Measurements from ENCODE around the gene ESR1. TPM values are rescaled to one million over a fixed set of nuclear protein-coding genes. Genes with fewer than 3 reads are reported as not detected.

ESR1 gene
- polyA plus RNA-seq, 1 of the 3 experiments (the other 2 are of a cell fraction), result under 0.01 TPM

DNA sequence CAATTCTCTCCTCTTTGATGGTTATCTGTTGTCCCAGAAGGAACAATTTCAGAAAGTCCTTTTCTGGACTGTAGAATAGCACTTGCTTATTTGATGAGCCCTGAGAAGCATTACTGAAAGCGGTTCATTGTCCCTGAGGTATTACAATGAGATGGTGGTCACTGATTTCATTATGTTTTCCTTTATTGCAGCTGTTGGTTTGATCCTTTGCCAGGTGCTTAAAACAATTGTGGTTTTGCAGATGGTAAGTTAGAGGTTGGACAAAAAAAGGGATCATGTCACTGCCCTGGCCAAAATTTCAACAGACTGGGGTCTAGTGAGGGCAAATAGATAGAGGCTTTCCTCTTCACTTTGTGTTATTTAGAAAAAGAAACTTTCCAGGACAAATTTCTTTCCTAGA is 61.9 kb downstream of the ESR1 start:
- H4K20me1 ChIP-seq (ENCODE audit: insufficient read depth), result no peaks in the 10 kb centered on the region
- H3K36me3 ChIP-seq (replicated peaks in 1 of 2; ENCODE audit: control insufficient read depth in 1 of 2, insufficient read depth in 2 of 2, low read length in 1 of 2), result no peaks in the 10 kb centered on the region
- no peaks in the 10 kb centered on the region for H3F3A ChIP-seq (replicated peaks; ENCODE audit: insufficient read depth)
- ChIA-PET POLR2A (no interaction called here), CTCF (interaction anchor here (0.7 kb wide), 1 partner anchor 88 kb away, joined by 3 read pairs; no protein-coding TSS in a partner anchor)
- no peak for DNase-seq
- H3K9me2 ChIP-seq, result no peaks in the 10 kb centered on the region
- H3K4me3 ChIP-seq (ENCODE audit: low read depth in 2 of 2, low read length in 1 of 2), result no peak overlapping the region
- WGBS (ENCODE audit: low lambda C conversion rate), result 6% methylated on average over 1 of the region's 1 CpG
- H3K27me3 ChIP-seq (ENCODE audit: insufficient read depth), result no peaks in the 10 kb centered on the region
- no peak overlapping the region for H3K27ac ChIP-seq (ENCODE audit: low read depth in 2 of 2, low read length in 1 of 2)
- no peaks in the 10 kb centered on the region for H3K4me1 ChIP-seq (ENCODE audit: control insufficient read depth in 1 of 2, insufficient read depth in 2 of 2, low read depth in 1 of 2, low read length in 1 of 2)
- no peak overlapping the region for H3K9ac ChIP-seq
- no peak for TF ChIP-seq RCOR1 (IDR thresholded peaks at IDR 0.05; ENCODE audit: low read length)
- no peak for TF ChIP-seq JUND (IDR thresholded peaks at IDR 0.05)
- TF ChIP-seq, protein P1, sequence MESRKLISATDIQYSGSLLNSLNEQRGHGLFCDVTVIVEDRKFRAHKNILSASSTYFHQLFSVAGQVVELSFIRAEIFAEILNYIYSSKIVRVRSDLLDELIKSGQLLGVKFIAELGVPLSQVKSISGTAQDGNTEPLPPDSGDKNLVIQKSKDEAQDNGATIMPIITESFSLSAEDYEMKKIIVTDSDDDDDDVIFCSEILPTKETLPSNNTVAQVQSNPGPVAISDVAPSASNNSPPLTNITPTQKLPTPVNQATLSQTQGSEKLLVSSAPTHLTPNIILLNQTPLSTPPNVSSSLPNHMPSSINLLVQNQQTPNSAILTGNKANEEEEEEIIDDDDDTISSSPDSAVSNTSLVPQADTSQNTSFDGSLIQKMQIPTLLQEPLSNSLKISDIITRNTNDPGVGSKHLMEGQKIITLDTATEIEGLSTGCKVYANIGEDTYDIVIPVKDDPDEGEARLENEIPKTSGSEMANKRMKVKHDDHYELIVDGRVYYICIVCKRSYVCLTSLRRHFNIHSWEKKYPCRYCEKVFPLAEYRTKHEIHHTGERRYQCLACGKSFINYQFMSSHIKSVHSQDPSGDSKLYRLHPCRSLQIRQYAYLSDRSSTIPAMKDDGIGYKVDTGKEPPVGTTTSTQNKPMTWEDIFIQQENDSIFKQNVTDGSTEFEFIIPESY (IDR thresholded peaks at IDR 0.05; ENCODE audit: borderline replicate concordance, low read depth), result no peak
- TF ChIP-seq, protein P2, sequence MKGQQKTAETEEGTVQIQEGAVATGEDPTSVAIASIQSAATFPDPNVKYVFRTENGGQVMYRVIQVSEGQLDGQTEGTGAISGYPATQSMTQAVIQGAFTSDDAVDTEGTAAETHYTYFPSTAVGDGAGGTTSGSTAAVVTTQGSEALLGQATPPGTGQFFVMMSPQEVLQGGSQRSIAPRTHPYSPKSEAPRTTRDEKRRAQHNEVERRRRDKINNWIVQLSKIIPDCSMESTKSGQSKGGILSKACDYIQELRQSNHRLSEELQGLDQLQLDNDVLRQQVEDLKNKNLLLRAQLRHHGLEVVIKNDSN (IDR thresholded peaks at IDR 0.05; ENCODE audit: borderline replicate concordance, low read depth), result no peak
- no peak for TF ChIP-seq EP300 (IDR thresholded peaks at IDR 0.05; ENCODE audit: borderline replicate concordance in 1 of 2, low read depth in 1 of 2, low read length in 1 of 2)
- no peak for TF ChIP-seq NFIC (IDR thresholded peaks at IDR 0.05; ENCODE audit: borderline replicate concordance)
- TF ChIP-seq GATA2 (CRISPR knock-in tag; IDR thresholded peaks at IDR 0.05), result no peak
- TF ChIP-seq, protein P3, sequence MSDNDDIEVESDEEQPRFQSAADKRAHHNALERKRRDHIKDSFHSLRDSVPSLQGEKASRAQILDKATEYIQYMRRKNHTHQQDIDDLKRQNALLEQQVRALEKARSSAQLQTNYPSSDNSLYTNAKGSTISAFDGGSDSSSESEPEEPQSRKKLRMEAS (IDR thresholded peaks at IDR 0.05; ENCODE audit: low read depth), result no peak
- TF ChIP-seq NRF1 (IDR thresholded peaks at IDR 0.05; ENCODE audit: low read depth, low read length), result no peak
- TF ChIP-seq RXRA (IDR thresholded peaks at IDR 0.05; ENCODE audit: borderline replicate concordance, low read depth), result no peak
- TF ChIP-seq SMC3 (IDR thresholded peaks at IDR 0.05; ENCODE audit: low read depth, low read length), result no peak
- TF ChIP-seq MEF2A (IDR thresholded peaks at IDR 0.05; ENCODE audit: borderline replicate concordance, low read depth), result no peak
- no peak for TF ChIP-seq GABPA (IDR thresholded peaks at IDR 0.05; ENCODE audit: low read depth)
- no peak for TF ChIP-seq POLR2AphosphoS5 (IDR thresholded peaks at IDR 0.05; ENCODE audit: low read depth, low read length)
- TF ChIP-seq ELF1 (IDR thresholded peaks at IDR 0.05), result no peak
- TF ChIP-seq RAD21 (IDR thresholded peaks at IDR 0.05; ENCODE audit: low read length), result no peak
- no peak for TF ChIP-seq FOSL2 (IDR thresholded peaks at IDR 0.05; ENCODE audit: borderline replicate concordance, low read depth)
- TF ChIP-seq, protein P4, sequence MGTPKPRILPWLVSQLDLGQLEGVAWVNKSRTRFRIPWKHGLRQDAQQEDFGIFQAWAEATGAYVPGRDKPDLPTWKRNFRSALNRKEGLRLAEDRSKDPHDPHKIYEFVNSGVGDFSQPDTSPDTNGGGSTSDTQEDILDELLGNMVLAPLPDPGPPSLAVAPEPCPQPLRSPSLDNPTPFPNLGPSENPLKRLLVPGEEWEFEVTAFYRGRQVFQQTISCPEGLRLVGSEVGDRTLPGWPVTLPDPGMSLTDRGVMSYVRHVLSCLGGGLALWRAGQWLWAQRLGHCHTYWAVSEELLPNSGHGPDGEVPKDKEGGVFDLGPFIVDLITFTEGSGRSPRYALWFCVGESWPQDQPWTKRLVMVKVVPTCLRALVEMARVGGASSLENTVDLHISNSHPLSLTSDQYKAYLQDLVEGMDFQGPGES (IDR thresholded peaks at IDR 0.05; ENCODE audit: low read depth, low read length), result no peak
- no peak overlapping the region for H2AFZ ChIP-seq (ENCODE audit: low read depth)
- H3K79me2 ChIP-seq (ENCODE audit: insufficient read depth), result no peaks in the 10 kb centered on the region
- H3K9me3 ChIP-seq, result no peaks in the 10 kb centered on the region
- H3K4me2 ChIP-seq, result no peak overlapping the region

All from SK-N-SH (cell line).